IMR-90 (cell line): Measurements from ENCODE around the gene DSCAML1. TPM values are rescaled to one million over a fixed set of nuclear protein-coding genes. Genes with fewer than 3 reads are reported as not detected.

Experiments
- CEBPB ChIP-seq: IDR thresholded peaks from 2 replicates; pipeline ENCODE4 v1.6.1; 2012; ENCODE audit warnings: low read depth, low read length, improper control_type of control experiment
- RFX5 ChIP-seq: IDR thresholded peaks from 2 replicates; pipeline ENCODE4 v1.8.0; 2012; ENCODE audit warnings: low read depth, mild to moderate bottlenecking, low read length, moderate library complexity
- polyA plus RNA-seq, 3 experiments: library from polyadenylated mRNA; depleted of rRNA; stranded (reverse); fragments of >200 nt; gene quantifications; 2 replicates each; pipeline ENCODE4 v1.2.3, GENCODE V29; 2012; ENCODE audit warnings: low replicate concordance in 1 of 3
- total RNA-seq: library from RNA; depleted of rRNA; stranded (reverse); fragments of >200 nt; gene quantifications from 2 replicates; pipeline ENCODE4 v1.2.3, GENCODE V29; 2012
- TF ChIP-seq, protein P1 (sequence below): conservative IDR thresholded peaks from 2 replicates; pipeline ENCODE4 v1.5.1; 2012; ENCODE audit warnings: mild to moderate bottlenecking, low read depth, low read length, improper control_type of control experiment

Gene DSCAML1
- total and polyA plus RNA-seq, 2 of the 4 experiments (the other 2 are of a cell fraction): not detected

DNA sequence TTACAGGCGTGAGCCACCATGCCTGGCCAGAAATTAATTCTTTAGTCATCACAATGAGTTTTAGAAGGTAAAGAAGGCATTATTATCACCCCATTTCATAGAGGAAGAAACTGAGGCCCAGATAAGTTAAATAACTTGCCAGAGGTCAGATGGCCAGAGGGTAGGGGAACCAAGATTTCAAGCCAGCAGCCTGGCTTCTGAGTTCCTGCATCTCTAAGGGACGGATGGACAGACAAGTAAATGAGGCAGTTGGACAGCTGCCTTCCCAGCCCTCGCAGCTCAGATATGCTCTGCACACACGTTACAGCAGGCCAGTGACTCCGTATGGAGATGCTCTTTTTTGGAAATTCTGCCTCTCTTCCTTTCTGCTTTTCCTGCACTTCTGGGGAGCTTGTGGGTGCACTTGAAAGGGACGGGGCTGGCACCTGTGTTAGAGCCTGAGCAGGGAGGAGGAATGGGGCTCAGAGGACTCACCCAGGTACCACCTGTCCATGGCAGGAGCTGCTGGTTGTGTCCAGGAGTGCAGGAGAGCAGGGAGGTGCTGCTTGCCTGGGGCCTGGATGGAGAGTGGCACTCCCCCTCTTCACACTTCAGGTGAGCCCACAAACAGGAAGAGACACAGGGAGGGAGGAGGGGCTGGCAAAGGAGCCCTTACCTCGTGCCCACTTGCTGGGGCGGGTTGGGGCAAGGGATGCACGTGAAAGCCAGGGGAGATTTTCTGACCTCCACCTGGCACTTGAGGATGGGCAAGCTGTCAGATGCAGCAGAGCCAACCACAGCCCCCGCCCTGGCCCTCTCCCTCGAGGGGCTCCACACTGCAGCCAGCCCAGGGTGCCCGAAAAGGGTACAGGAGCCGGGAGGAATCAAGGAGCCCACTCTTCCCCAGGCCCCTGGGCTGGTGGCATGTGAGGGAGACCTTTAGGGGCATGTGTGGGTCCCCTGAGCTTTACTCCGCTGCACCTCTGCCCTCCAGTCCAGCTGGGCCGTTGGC is 30.8 kb upstream of the DSCAML1 start (continued):
- TF ChIP-seq, protein P1, sequence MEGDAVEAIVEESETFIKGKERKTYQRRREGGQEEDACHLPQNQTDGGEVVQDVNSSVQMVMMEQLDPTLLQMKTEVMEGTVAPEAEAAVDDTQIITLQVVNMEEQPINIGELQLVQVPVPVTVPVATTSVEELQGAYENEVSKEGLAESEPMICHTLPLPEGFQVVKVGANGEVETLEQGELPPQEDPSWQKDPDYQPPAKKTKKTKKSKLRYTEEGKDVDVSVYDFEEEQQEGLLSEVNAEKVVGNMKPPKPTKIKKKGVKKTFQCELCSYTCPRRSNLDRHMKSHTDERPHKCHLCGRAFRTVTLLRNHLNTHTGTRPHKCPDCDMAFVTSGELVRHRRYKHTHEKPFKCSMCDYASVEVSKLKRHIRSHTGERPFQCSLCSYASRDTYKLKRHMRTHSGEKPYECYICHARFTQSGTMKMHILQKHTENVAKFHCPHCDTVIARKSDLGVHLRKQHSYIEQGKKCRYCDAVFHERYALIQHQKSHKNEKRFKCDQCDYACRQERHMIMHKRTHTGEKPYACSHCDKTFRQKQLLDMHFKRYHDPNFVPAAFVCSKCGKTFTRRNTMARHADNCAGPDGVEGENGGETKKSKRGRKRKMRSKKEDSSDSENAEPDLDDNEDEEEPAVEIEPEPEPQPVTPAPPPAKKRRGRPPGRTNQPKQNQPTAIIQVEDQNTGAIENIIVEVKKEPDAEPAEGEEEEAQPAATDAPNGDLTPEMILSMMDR: no peak
- TF ChIP-seq CEBPB (no peak), RFX5 (no peak)
